ENCODE data around the gene HMGB2. TPM values are rescaled to one million over a fixed set of nuclear protein-coding genes. Genes with fewer than 3 reads are reported as not detected.

HMGB2 gene
- 22.0 TPM for total RNA-seq

- FAIRE-seq, result peak; percentile 97
- peak; percentile 97 to 99 for DNase-seq (ENCODE audit: low spot score in 2 of 2)
Observed at GRCh38 chr4:173334085-173334890, at the start of gene HMGB2. HMGB2 (minus strand) TSS chr4:173334358; CDS start chr4:173333649, 709 bp downstream.

GRCh38 chr4:173382349-173382748, 48.2 kb upstream of the HMGB2 start:
- FAIRE-seq (peak; percentile 13), DNase-seq (ENCODE audit: low spot score in 2 of 2) (no peak)

- FAIRE-seq (no peak), DNase-seq (ENCODE audit: low spot score in 2 of 2) (no peak)
Observed at GRCh38 chr4:173381610-173382009, 47.5 kb upstream of the HMGB2 start.

- no peak for FAIRE-seq
Observed at GRCh38 chr4:173380987-173381386, 46.8 kb upstream of the HMGB2 start.

GRCh38 chr4:173379929-173380328, 45.8 kb upstream of the HMGB2 start:
- no peak for FAIRE-seq
- no peak for DNase-seq (ENCODE audit: low spot score in 2 of 2)

More at GRCh38 chr4:173380987-173381386, 46.8 kb upstream of the HMGB2 start:
- no peak for DNase-seq (ENCODE audit: low spot score in 2 of 2)

GRCh38 chr4:173374588-173374987, 40.4 kb upstream of the HMGB2 start:
- no peak for FAIRE-seq
- no peak for DNase-seq (ENCODE audit: low spot score in 2 of 2)

- FAIRE-seq (no peak), DNase-seq (ENCODE audit: low spot score in 2 of 2) (peak; percentile 41 to 51)
Observed at GRCh38 chr4:173371292-173372192, 37.4 kb upstream of the HMGB2 start.

- DNase-seq (ENCODE audit: low spot score in 2 of 2) (peak; percentile 89 to 93), FAIRE-seq (peak; percentile 52)
Observed at GRCh38 chr4:173370477-173371291, 36.5 kb upstream of the HMGB2 start, which contains the start of gene SAP30. SAP30 (plus strand) TSS chr4:173370954; CDS start chr4:173371183, 229 bp downstream.

- FAIRE-seq, result no peak
- DNase-seq (ENCODE audit: low spot score in 2 of 2), result no peak
Observed at GRCh38 chr4:173370130-173370476, 35.9 kb upstream of the HMGB2 start.

- DNase-seq (ENCODE audit: low spot score in 2 of 2), result no peak
- no peak for FAIRE-seq
Observed at GRCh38 chr4:173367946-173368345, 33.8 kb upstream of the HMGB2 start.

GRCh38 chr4:173367285-173367684, 33.1 kb upstream of the HMGB2 start:
- DNase-seq (ENCODE audit: low spot score in 2 of 2) (no peak), FAIRE-seq (no peak)

- no peak for FAIRE-seq
- DNase-seq (ENCODE audit: low spot score in 2 of 2), result no peak
Observed at GRCh38 chr4:173365359-173365996, 31.3 kb upstream of the HMGB2 start.

GRCh38 chr4:173362666-173363065, 28.5 kb upstream of the HMGB2 start:
- DNase-seq (ENCODE audit: low spot score in 2 of 2) (no peak), FAIRE-seq (no peak)

- FAIRE-seq (no peak), DNase-seq (ENCODE audit: low spot score in 2 of 2) (peak in 1 of 2 donors; percentile 20)
Observed at GRCh38 chr4:173360587-173361221, 26.5 kb upstream of the HMGB2 start.

- no peak for FAIRE-seq
- no peak for DNase-seq (ENCODE audit: low spot score in 2 of 2)
Observed at GRCh38 chr4:173357939-173358338, 23.8 kb upstream of the HMGB2 start.

GRCh38 chr4:173347467-173347866, 13.3 kb upstream of the HMGB2 start:
- FAIRE-seq (no peak), DNase-seq (ENCODE audit: low spot score in 2 of 2) (no peak)

GRCh38 chr4:173346074-173346473, 11.9 kb upstream of the HMGB2 start:
- FAIRE-seq (no peak), DNase-seq (ENCODE audit: low spot score in 2 of 2) (no peak)

GRCh38 chr4:173345648-173346047, 11.5 kb upstream of the HMGB2 start:
- FAIRE-seq, result no peak
- DNase-seq (ENCODE audit: low spot score in 2 of 2), result no peak

GRCh38 chr4:173343832-173344397, 9.8 kb upstream of the HMGB2 start:
- DNase-seq (ENCODE audit: low spot score in 2 of 2), result no peak
- FAIRE-seq, result no peak
